Measurements from ENCODE around the gene PACSIN1.

The PACSIN1 gene

DNA sequence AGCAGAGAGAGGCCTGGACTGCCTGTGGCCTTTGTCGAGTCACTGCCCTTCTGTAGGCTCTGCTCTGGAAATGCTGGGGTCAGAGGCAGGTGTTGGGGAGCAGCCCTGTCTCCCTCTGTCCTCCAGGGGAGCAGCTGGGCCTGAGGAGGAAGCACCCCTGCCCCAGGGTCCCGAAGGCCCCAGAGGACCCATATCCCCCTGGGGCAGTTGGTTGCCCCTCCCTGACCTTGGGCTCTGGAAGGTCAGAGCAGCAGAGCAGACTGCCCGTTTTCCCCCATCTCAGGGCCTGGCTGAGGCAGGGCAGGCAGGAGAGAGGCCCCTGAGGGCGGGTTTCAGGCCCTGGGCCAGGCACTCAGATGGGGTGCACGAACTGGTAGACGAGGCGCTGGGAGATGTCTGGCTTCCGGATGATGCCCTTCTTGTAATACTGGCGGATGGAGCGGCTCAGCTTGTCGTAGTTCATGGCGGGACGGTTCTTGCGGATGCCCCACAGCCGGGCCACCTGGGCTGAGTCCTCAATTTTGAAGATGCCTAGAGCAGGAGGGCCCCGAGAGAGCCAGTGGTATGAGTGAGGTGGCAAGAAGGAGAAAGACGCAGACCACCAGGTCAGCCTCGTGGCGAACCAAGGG is 72.2 kb downstream of the PACSIN1 start (continued):
- TF ChIP-seq, protein P1, sequence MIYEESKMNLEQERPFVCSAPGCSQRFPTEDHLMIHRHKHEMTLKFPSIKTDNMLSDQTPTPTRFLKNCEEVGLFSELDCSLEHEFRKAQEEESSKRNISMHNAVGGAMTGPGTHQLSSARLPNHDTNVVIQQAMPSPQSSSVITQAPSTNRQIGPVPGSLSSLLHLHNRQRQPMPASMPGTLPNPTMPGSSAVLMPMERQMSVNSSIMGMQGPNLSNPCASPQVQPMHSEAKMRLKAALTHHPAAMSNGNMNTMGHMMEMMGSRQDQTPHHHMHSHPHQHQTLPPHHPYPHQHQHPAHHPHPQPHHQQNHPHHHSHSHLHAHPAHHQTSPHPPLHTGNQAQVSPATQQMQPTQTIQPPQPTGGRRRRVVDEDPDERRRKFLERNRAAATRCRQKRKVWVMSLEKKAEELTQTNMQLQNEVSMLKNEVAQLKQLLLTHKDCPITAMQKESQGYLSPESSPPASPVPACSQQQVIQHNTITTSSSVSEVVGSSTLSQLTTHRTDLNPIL (CRISPR knock-in tag; IDR thresholded peaks at IDR 0.05; ENCODE audit: low read depth), result no peak
- TF ChIP-seq, protein P2, sequence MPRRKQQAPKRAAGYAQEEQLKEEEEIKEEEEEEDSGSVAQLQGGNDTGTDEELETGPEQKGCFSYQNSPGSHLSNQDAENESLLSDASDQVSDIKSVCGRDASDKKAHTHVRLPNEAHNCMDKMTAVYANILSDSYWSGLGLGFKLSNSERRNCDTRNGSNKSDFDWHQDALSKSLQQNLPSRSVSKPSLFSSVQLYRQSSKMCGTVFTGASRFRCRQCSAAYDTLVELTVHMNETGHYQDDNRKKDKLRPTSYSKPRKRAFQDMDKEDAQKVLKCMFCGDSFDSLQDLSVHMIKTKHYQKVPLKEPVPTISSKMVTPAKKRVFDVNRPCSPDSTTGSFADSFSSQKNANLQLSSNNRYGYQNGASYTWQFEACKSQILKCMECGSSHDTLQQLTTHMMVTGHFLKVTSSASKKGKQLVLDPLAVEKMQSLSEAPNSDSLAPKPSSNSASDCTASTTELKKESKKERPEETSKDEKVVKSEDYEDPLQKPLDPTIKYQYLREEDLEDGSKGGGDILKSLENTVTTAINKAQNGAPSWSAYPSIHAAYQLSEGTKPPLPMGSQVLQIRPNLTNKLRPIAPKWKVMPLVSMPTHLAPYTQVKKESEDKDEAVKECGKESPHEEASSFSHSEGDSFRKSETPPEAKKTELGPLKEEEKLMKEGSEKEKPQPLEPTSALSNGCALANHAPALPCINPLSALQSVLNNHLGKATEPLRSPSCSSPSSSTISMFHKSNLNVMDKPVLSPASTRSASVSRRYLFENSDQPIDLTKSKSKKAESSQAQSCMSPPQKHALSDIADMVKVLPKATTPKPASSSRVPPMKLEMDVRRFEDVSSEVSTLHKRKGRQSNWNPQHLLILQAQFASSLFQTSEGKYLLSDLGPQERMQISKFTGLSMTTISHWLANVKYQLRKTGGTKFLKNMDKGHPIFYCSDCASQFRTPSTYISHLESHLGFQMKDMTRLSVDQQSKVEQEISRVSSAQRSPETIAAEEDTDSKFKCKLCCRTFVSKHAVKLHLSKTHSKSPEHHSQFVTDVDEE (CRISPR knock-in tag; IDR thresholded peaks at IDR 0.05), result no peak

DNA sequence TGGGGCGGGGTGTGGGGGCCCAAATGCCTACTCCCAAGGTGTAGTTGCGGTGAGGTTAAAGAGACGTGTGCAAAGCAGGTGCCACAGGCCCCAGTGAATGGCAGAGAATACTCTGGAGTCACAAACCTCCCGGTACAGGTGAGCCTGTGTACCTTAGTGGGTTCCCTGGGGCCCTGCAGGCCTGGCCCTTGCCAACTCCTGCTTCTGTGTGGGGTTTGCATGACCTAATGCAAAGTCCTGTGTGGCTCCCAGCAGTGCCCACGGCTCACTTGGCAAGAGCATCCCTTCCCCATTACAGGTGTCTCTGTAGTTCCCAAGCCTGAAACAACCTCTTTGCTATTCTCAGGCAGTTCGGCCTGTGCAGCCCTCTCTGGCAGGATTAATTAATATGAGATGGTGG is 72.7 kb downstream of the PACSIN1 start:
- no peak for ATAC-seq
- TF ChIP-seq, protein P3, sequence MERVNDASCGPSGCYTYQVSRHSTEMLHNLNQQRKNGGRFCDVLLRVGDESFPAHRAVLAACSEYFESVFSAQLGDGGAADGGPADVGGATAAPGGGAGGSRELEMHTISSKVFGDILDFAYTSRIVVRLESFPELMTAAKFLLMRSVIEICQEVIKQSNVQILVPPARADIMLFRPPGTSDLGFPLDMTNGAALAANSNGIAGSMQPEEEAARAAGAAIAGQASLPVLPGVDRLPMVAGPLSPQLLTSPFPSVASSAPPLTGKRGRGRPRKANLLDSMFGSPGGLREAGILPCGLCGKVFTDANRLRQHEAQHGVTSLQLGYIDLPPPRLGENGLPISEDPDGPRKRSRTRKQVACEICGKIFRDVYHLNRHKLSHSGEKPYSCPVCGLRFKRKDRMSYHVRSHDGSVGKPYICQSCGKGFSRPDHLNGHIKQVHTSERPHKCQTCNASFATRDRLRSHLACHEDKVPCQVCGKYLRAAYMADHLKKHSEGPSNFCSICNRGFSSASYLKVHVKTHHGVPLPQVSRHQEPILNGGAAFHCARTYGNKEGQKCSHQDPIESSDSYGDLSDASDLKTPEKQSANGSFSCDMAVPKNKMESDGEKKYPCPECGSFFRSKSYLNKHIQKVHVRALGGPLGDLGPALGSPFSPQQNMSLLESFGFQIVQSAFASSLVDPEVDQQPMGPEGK (CRISPR knock-in tag; IDR thresholded peaks at IDR 0.05; ENCODE audit: borderline replicate concordance), result no peak
- no peak for TF ChIP-seq GLIS3 (CRISPR knock-in tag; IDR thresholded peaks at IDR 0.05)
- TF ChIP-seq ISL1 (CRISPR knock-in tag; IDR thresholded peaks at IDR 0.05), result no peak
- no peak for TF ChIP-seq ZFP30 (CRISPR knock-in tag; IDR thresholded peaks at IDR 0.05)
- no peak for TF ChIP-seq CSDC2 (CRISPR knock-in tag; IDR thresholded peaks at IDR 0.05)
- no peak for TF ChIP-seq OSR1 (CRISPR knock-in tag; IDR thresholded peaks at IDR 0.05)
- no peak for TF ChIP-seq RARB (CRISPR knock-in tag; IDR thresholded peaks at IDR 0.05)
- no peak for TF ChIP-seq ARNTL (CRISPR knock-in tag; IDR thresholded peaks at IDR 0.05; ENCODE audit: borderline replicate concordance, low read depth)
- TF ChIP-seq BACH2 (CRISPR knock-in tag; IDR thresholded peaks at IDR 0.05; ENCODE audit: borderline replicate concordance), result no peak

DNA sequence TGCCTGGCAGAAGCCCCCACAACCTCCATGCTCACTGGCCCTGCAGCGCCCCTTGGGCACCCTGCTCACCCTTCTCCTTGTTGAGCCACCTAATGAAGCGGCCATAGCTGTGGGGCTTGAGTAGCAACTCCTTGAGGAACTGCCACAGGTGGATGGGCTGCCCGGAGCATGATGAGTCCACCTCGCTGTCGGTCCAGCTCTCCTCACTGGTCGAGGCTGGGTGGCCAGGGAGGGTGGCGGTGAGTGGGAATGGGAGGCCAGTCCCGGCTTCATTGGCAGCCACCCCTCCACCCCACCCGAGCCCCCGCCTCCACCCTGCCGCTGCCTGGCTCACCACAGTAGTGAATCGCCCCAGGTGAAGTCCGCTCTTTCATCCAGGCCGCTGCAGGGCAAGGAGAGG is 73.3 kb downstream of the PACSIN1 start:
- TF ChIP-seq GLIS3 (CRISPR knock-in tag; IDR thresholded peaks at IDR 0.05), result no peak
- no peak for TF ChIP-seq SNAI2 (CRISPR knock-in tag; IDR thresholded peaks at IDR 0.05)
- TF ChIP-seq ZC3H10 (CRISPR knock-in tag; IDR thresholded peaks at IDR 0.05), result no peak
- ATAC-seq, result no peak

DNA sequence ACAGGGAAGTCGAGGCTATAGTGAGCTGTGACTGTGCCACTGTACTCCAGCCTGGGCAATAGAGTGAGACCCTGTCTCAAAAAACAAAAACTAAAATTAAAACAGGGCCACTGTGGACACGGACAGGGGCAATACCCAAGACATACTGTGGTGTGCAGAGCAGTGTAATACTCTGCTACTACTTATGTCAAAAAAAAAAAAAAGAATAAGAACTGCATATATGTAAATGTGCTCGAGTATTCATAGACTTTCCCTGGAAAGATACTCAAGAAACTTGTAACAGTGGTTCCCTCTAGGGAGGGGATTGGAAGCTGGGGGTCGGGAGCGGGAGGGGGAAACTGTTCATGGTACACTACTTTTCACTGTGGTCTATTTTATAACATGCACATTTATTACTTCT is 74.3 kb downstream of the PACSIN1 start:
- TF ChIP-seq OSR1 (CRISPR knock-in tag; IDR thresholded peaks at IDR 0.05) (no peak), SNAI2 (CRISPR knock-in tag; IDR thresholded peaks at IDR 0.05) (no peak), ISL1 (CRISPR knock-in tag; IDR thresholded peaks at IDR 0.05) (no peak), RARB (CRISPR knock-in tag; IDR thresholded peaks at IDR 0.05) (no peak), TCF4 (CRISPR knock-in tag; IDR thresholded peaks at IDR 0.05; ENCODE audit: borderline replicate concordance) (no peak)
- TF ChIP-seq, protein P1 (CRISPR knock-in tag; IDR thresholded peaks at IDR 0.05; ENCODE audit: low read depth), result no peak
- TF ChIP-seq, protein P3 (CRISPR knock-in tag; IDR thresholded peaks at IDR 0.05; ENCODE audit: borderline replicate concordance), result no peak
- ATAC-seq, result no peak

DNA sequence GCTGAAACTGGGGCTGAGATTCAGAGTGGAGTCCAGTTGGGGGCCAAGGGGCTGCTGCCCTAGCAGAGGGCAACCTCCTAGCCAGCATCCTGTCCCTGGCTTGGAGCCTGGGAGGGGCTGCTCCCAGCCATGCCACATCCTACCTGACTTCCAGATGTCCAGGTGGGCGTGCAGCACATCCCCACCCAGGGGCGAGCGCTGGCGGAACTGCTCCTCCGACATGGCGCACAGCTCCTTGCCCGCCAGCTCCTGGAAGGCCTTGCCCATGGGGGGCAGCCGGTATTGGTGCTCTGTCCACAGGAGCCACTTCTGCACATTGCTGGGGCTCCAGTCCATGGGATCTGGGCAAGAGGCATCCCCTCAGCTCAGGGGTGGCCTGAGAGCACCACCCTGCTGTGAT is 75.0 kb downstream of the PACSIN1 start:
- no peak for ATAC-seq
- TF ChIP-seq ZC3H10 (CRISPR knock-in tag; IDR thresholded peaks at IDR 0.05), result no peak
- TF ChIP-seq GLIS3 (CRISPR knock-in tag; IDR thresholded peaks at IDR 0.05), result no peak
- TF ChIP-seq, protein P4, sequence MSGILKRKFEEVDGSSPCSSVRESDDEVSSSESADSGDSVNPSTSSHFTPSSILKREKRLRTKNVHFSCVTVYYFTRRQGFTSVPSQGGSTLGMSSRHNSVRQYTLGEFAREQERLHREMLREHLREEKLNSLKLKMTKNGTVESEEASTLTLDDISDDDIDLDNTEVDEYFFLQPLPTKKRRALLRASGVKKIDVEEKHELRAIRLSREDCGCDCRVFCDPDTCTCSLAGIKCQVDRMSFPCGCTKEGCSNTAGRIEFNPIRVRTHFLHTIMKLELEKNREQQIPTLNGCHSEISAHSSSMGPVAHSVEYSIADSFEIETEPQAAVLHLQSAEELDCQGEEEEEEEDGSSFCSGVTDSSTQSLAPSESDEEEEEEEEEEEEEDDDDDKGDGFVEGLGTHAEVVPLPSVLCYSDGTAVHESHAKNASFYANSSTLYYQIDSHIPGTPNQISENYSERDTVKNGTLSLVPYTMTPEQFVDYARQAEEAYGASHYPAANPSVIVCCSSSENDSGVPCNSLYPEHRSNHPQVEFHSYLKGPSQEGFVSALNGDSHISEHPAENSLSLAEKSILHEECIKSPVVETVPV (CRISPR knock-in tag; IDR thresholded peaks at IDR 0.05), result no peak

Measured in SK-N-SH treated with all-trans-retinoic acid at 6 μM for 48 hours (cell line).